HEK293 (cell line): ENCODE measurements around the gene PLD3.

ENCODE experiments used
- KLF10 ChIP-seq: fragments of 450-650 bp; IDR thresholded peaks from 2 replicates; pipeline ENCODE4 v1.5.1; 2018; ENCODE audit warnings: missing biosample characterization, mild to moderate bottlenecking, missing genetic modification characterization
- OSR2 ChIP-seq: fragments of 450-650 bp; formaldehyde crosslinking; IDR thresholded peaks from 2 replicates; pipeline ENCODE4 v1.5.1; 2016; ENCODE audit warnings: missing biosample characterization, missing genetic modification characterization
- OVOL3 ChIP-seq: fragments of 450-650 bp; formaldehyde crosslinking; IDR thresholded peaks from 2 replicates; pipeline ENCODE4 v1.5.1; 2016; ENCODE audit warnings: missing biosample characterization, missing genetic modification characterization
- PATZ1 ChIP-seq: fragments of 450-650 bp; formaldehyde crosslinking; IDR thresholded peaks from 2 replicates; pipeline ENCODE4 v1.5.1; 2016; ENCODE audit warnings: missing biosample characterization, missing genetic modification characterization
- RBAK ChIP-seq: fragments of 450-650 bp; formaldehyde crosslinking; IDR thresholded peaks from 2 replicates; pipeline ENCODE4 v1.5.1; 2016; ENCODE audit warnings: missing biosample characterization, missing genetic modification characterization
- TCF7L2 ChIP-seq: IDR thresholded peaks from 2 replicates; pipeline ENCODE4 v1.6.1; 2011; ENCODE audit warnings: low read depth, mild to moderate bottlenecking, inconsistent platforms, low read length, moderate library complexity, borderline replicate concordance
- TRIM28 ChIP-seq: IDR thresholded peaks from 2 replicates; pipeline ENCODE4 v1.6.1; 2011; ENCODE audit warnings: low read length, control low read depth, borderline replicate concordance
- WT1 ChIP-seq: fragments of 450-650 bp; formaldehyde crosslinking; IDR thresholded peaks from 2 replicates; pipeline ENCODE4 v1.5.1; 2016; ENCODE audit warnings: missing biosample characterization, missing genetic modification characterization
- ZBTB21 ChIP-seq: fragments of 450-650 bp; formaldehyde crosslinking; IDR thresholded peaks from 2 replicates; pipeline ENCODE4 v1.5.1; 2017; ENCODE audit warnings: missing biosample characterization, missing genetic modification characterization
- ZBTB6 ChIP-seq: fragments of 450-650 bp; formaldehyde crosslinking; IDR thresholded peaks from 2 replicates; pipeline ENCODE4 v1.5.1; 2017; ENCODE audit warnings: missing biosample characterization, missing genetic modification characterization
- ZFHX2 ChIP-seq: fragments of 450-650 bp; formaldehyde crosslinking; conservative IDR thresholded peaks from 2 replicates; pipeline ENCODE4 v1.5.1; 2016; ENCODE audit warnings: missing biosample characterization, missing genetic modification characterization
- ZFP3 ChIP-seq: fragments of 450-650 bp; formaldehyde crosslinking; IDR thresholded peaks from 2 replicates; pipeline ENCODE4 v1.5.1; 2016; ENCODE audit warnings: low read depth, missing biosample characterization, missing genetic modification characterization
- ZNF140 ChIP-seq: fragments of 450-650 bp; formaldehyde crosslinking; IDR thresholded peaks from 2 replicates; pipeline ENCODE4 v1.5.1; 2016; ENCODE audit warnings: missing biosample characterization, missing genetic modification characterization
- ZNF146 ChIP-seq: fragments of 450-650 bp; formaldehyde crosslinking; IDR thresholded peaks from 2 replicates; pipeline ENCODE4 v1.5.1; 2016; ENCODE audit warnings: missing biosample characterization, missing genetic modification characterization
- ZNF157 ChIP-seq: fragments of 450-650 bp; formaldehyde crosslinking; IDR thresholded peaks from 2 replicates; pipeline ENCODE4 v1.5.1; 2016; ENCODE audit warnings: missing biosample characterization, missing genetic modification characterization
- ZNF169 ChIP-seq: fragments of 450-650 bp; formaldehyde crosslinking; IDR thresholded peaks from 2 replicates; pipeline ENCODE4 v1.5.1; 2016; ENCODE audit warnings: missing biosample characterization, missing genetic modification characterization
- ZNF184 ChIP-seq: fragments of 450-650 bp; IDR thresholded peaks from 2 replicates; pipeline ENCODE4 v1.5.1; 2018; ENCODE audit warnings: missing biosample characterization, mild to moderate bottlenecking, missing genetic modification characterization
- ZNF221 ChIP-seq: fragments of 450-650 bp; formaldehyde crosslinking; IDR thresholded peaks from 2 replicates; pipeline ENCODE4 v1.5.1; 2017; ENCODE audit warnings: missing biosample characterization, missing genetic modification characterization, borderline replicate concordance
- ZNF239 ChIP-seq: fragments of 450-650 bp; formaldehyde crosslinking; IDR thresholded peaks from 2 replicates; pipeline ENCODE4 v1.5.1; 2016; ENCODE audit warnings: missing biosample characterization, missing genetic modification characterization
- ZNF248 ChIP-seq: fragments of 450-650 bp; formaldehyde crosslinking; IDR thresholded peaks from 2 replicates; pipeline ENCODE4 v1.5.1; 2017; ENCODE audit warnings: missing biosample characterization, missing genetic modification characterization
- ZNF26 ChIP-seq: fragments of 450-650 bp; formaldehyde crosslinking; IDR thresholded peaks from 2 replicates; pipeline ENCODE4 v1.5.1; 2016; ENCODE audit warnings: missing biosample characterization, missing genetic modification characterization
- ZNF292 ChIP-seq: fragments of 450-650 bp; formaldehyde crosslinking; IDR thresholded peaks from 2 replicates; pipeline ENCODE4 v1.5.1; 2016; ENCODE audit warnings: low read depth, missing biosample characterization, missing genetic modification characterization, borderline replicate concordance
- ZNF433 ChIP-seq: fragments of 450-650 bp; formaldehyde crosslinking; IDR thresholded peaks from 2 replicates; pipeline ENCODE4 v1.5.1; 2016; ENCODE audit warnings: missing biosample characterization, missing genetic modification characterization, low read depth
- ZNF561 ChIP-seq: fragments of 450-650 bp; IDR thresholded peaks from 2 replicates; pipeline ENCODE4 v1.5.1; 2018; ENCODE audit warnings: missing biosample characterization, missing genetic modification characterization, borderline replicate concordance
- ZNF585B ChIP-seq: fragments of 450-650 bp; formaldehyde crosslinking; IDR thresholded peaks from 2 replicates; pipeline ENCODE4 v1.5.1; 2016; ENCODE audit warnings: missing biosample characterization, missing genetic modification characterization
- ZNF596 ChIP-seq: fragments of 450-650 bp; IDR thresholded peaks from 2 replicates; pipeline ENCODE4 v1.5.0; 2018; ENCODE audit warnings: missing biosample characterization, mild to moderate bottlenecking, missing genetic modification characterization, moderate library complexity
- ZNF658 ChIP-seq: fragments of 450-650 bp; formaldehyde crosslinking; IDR thresholded peaks from 2 replicates; pipeline ENCODE4; 2016; ENCODE audit warnings: missing biosample characterization, missing genetic modification characterization
- ZNF664 ChIP-seq: fragments of 450-650 bp; formaldehyde crosslinking; IDR thresholded peaks from 2 replicates; pipeline ENCODE4 v1.5.1; 2016; ENCODE audit warnings: missing biosample characterization, missing genetic modification characterization
- ZNF692 ChIP-seq: fragments of 450-650 bp; formaldehyde crosslinking; IDR thresholded peaks from 2 replicates; pipeline ENCODE4 v1.5.1; 2016; ENCODE audit warnings: missing biosample characterization, missing genetic modification characterization
- ZNF707 ChIP-seq: fragments of 450-650 bp; formaldehyde crosslinking; IDR thresholded peaks from 2 replicates; pipeline ENCODE4 v1.5.1; 2016; ENCODE audit warnings: missing biosample characterization, missing genetic modification characterization
- ZNF747 ChIP-seq: fragments of 450-650 bp; formaldehyde crosslinking; IDR thresholded peaks from 2 replicates; pipeline ENCODE4 v1.5.1; 2016; ENCODE audit warnings: missing biosample characterization, missing genetic modification characterization
- ZSCAN30 ChIP-seq: fragments of 450-650 bp; IDR thresholded peaks from 2 replicates; pipeline ENCODE4 v1.5.1; 2018; ENCODE audit warnings: missing biosample characterization, mild to moderate bottlenecking, missing genetic modification characterization, moderate library complexity
- TF ChIP-seq, protein P1 (sequence below): fragments of 450-650 bp; formaldehyde crosslinking; IDR thresholded peaks from 2 replicates; pipeline ENCODE4 v1.5.1; 2016; ENCODE audit warnings: missing biosample characterization, missing genetic modification characterization
- TF ChIP-seq, protein P2 (sequence below): fragments of 450-650 bp; formaldehyde crosslinking; IDR thresholded peaks from 2 replicates; pipeline ENCODE4; 2016; ENCODE audit warnings: missing biosample characterization, missing genetic modification characterization

Gene PLD3

GRCh38 chr19:40403262-40403984 lies 54.9 kb downstream of the PLD3 start (continued):
- TF ChIP-seq ZNF140 (tag by site-specific recombination), result no peak
- peak; percentile 64 for TF ChIP-seq ZSCAN30
- peak; percentile 81 for TF ChIP-seq ZBTB21 (tag by site-specific recombination)
- no peak for TF ChIP-seq KLF10 (tag by site-specific recombination)
- peak; percentile 57 for TF ChIP-seq PATZ1
- TF ChIP-seq ZNF561 (tag by site-specific recombination), result no peak
- no peak for TF ChIP-seq ZNF747 (tag by site-specific recombination)
- no peak for TF ChIP-seq ZNF169
- TF ChIP-seq TRIM28, result no peak
- TF ChIP-seq ZNF292 (tag by site-specific recombination), result no peak
- TF ChIP-seq WT1 (tag by site-specific recombination), result 0 out of 2 replicates have a peak, but pooled peaks have one; percentile 25
- TF ChIP-seq RBAK (tag by site-specific recombination), result no peak; the same call in 1 of the 2 replicates
- TF ChIP-seq OSR2 (tag by site-specific recombination), result no peak
- TF ChIP-seq ZNF239 (tag by site-specific recombination), result 0 out of 2 replicates have a peak, but pooled peaks have one; percentile 19
- no peak for TF ChIP-seq ZNF692 (tag by site-specific recombination)
- TF ChIP-seq OVOL3 (tag by site-specific recombination), result no peak; the same call in 1 of the 2 replicates
- no peak for TF ChIP-seq ZNF146
- TF ChIP-seq ZNF707 (tag by site-specific recombination), result no peak
- TF ChIP-seq ZNF433 (tag by site-specific recombination), result no peak
- no peak for TF ChIP-seq ZNF658
- TF ChIP-seq ZNF26 (tag by site-specific recombination), result no peak
- TF ChIP-seq, protein P1, sequence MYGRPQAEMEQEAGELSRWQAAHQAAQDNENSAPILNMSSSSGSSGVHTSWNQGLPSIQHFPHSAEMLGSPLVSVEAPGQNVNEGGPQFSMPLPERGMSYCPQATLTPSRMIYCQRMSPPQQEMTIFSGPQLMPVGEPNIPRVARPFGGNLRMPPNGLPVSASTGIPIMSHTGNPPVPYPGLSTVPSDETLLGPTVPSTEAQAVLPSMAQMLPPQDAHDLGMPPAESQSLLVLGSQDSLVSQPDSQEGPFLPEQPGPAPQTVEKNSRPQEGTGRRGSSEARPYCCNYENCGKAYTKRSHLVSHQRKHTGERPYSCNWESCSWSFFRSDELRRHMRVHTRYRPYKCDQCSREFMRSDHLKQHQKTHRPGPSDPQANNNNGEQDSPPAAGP, result no peak; the same call in 1 of the 2 replicates
- TF ChIP-seq ZNF157, result no peak
- no peak for TF ChIP-seq ZNF248 (tag by site-specific recombination)
- no peak for TF ChIP-seq ZNF221 (tag by site-specific recombination)
- no peak; the same call in 1 of the 2 replicates for TF ChIP-seq ZBTB6
- no peak for TF ChIP-seq ZNF184
- no peak for TF ChIP-seq TCF7L2
- TF ChIP-seq ZFHX2 (tag by site-specific recombination), result peak; percentile 83
- TF ChIP-seq ZFP3 (tag by site-specific recombination), result 0 out of 2 replicates have a peak, but pooled peaks have one; percentile 17
- TF ChIP-seq, protein P2, sequence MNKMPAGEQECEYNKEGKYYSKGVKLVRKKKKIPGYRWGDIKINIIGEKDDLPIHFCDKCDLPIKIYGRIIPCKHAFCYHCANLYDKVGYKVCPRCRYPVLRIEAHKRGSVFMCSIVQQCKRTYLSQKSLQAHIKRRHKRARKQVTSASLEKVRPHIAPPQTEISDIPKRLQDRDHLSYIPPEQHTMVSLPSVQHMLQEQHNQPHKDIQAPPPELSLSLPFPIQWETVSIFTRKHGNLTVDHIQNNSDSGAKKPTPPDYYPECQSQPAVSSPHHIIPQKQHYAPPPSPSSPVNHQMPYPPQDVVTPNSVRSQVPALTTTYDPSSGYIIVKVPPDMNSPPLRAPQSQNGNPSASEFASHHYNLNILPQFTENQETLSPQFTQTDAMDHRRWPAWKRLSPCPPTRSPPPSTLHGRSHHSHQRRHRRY (tag by site-specific recombination), result no peak
- TF ChIP-seq ZNF664 (tag by site-specific recombination), result peak; percentile 72
- no peak for TF ChIP-seq ZNF596 (tag by site-specific recombination)
- TF ChIP-seq ZNF585B (tag by site-specific recombination), result no peak
